Measurements from ENCODE around the gene THSD8. TPM values are rescaled to one million over a fixed set of nuclear protein-coding genes. Genes with fewer than 3 reads are reported as not detected.

THSD8 gene
- total RNA-seq: not detected in 2 replicates

- DNase-seq (ENCODE audit: low read depth): no peak
Observed at GRCh38 chr19:12801466-12802266, at the start of gene THSD8, which contains the start of gene PRDX2. Gene THSD8 (plus strand): TSS chr19:12802069. CDS start chr19:12802072, 3 bp downstream. Gene PRDX2 (minus strand): TSS chr19:12801800. CDS start chr19:12801261, 539 bp downstream.

GRCh38 chr19:12754465-12755196 lies 47.2 kb upstream of the THSD8 start:
- DNase-seq (ENCODE audit: low read depth): no peak

GRCh38 chr19:12756150-12756883 lies 45.6 kb upstream of the THSD8 start:
- no peak for DNase-seq (ENCODE audit: low read depth)

GRCh38 chr19:12757544-12758274 lies 44.2 kb upstream of the THSD8 start:
- DNase-seq (ENCODE audit: low read depth): no peak

- no peak for DNase-seq (ENCODE audit: low read depth)
Observed at GRCh38 chr19:12759686-12760085, 42.2 kb upstream of the THSD8 start.

- DNase-seq (ENCODE audit: low read depth): no peak
Observed at GRCh38 chr19:12763100-12763499, 38.8 kb upstream of the THSD8 start.

GRCh38 chr19:12764698-12765097 lies 37.2 kb upstream of the THSD8 start:
- no peak for DNase-seq (ENCODE audit: low read depth)

GRCh38 chr19:12766051-12766521 lies 35.8 kb upstream of the THSD8 start:
- no peak for DNase-seq (ENCODE audit: low read depth)

GRCh38 chr19:12767150-12767549 lies 34.7 kb upstream of the THSD8 start:
- DNase-seq (ENCODE audit: low read depth): no peak

- DNase-seq (ENCODE audit: low read depth): no peak
Observed at GRCh38 chr19:12767666-12768065, 34.2 kb upstream of the THSD8 start.

GRCh38 chr19:12769689-12770088 lies 32.2 kb upstream of the THSD8 start:
- DNase-seq (ENCODE audit: low read depth): no peak

GRCh38 chr19:12770922-12771321 lies 30.9 kb upstream of the THSD8 start:
- DNase-seq (ENCODE audit: low read depth): no peak

- no peak for DNase-seq (ENCODE audit: low read depth)
Observed at GRCh38 chr19:12772323-12772722, 29.5 kb upstream of the THSD8 start.

GRCh38 chr19:12773571-12773970 lies 28.3 kb upstream of the THSD8 start:
- DNase-seq (ENCODE audit: low read depth): no peak

- no peak for DNase-seq (ENCODE audit: low read depth)
Observed at GRCh38 chr19:12774588-12775555, 27.0 kb upstream of the THSD8 start, which contains the start of gene HOOK2. Gene HOOK2 (minus strand): TSS chr19:12775552. CDS start chr19:12775449, 103 bp downstream.

GRCh38 chr19:12777217-12778016 lies 24.5 kb upstream of the THSD8 start:
- no peak for DNase-seq (ENCODE audit: low read depth)

- peak; percentile 58 for DNase-seq (ENCODE audit: low read depth)
Observed at GRCh38 chr19:12778017-12778904, 23.6 kb upstream of the THSD8 start.

GRCh38 chr19:12778905-12779161 lies 23.0 kb upstream of the THSD8 start:
- DNase-seq (ENCODE audit: low read depth): no peak
